Measurements from ENCODE around the gene GMPPA. TPM values are rescaled to one million over a fixed set of nuclear protein-coding genes. Genes with fewer than 3 reads are reported as not detected.

GMPPA gene
- total RNA-seq, 4 donors from 2014 or later, result 26.5 to 50.6 (median 42.6) TPM

DNA sequence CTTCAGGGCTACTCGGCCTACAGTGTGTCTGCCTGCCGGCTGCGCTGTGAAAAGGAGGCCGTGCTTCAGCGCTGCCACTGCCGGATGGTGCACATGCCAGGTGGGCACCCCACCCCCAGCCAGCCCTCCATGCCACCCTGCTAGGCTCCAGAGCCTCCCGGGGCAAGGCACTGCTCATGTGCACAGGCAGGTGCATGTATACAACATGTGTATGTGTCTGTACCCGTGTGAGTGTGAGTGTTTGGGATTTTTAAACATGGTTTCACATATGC, 33.6 kb downstream of the GMPPA start:
- Histone ChIP-seq H3K36me3 (no peaks in the 10 kb centered on the region), H3K9me3 (no peaks in the 10 kb centered on the region), H3K27ac (no peak overlapping the region), H3K4me3 (replicated peaks in 1 of 3) (no peak overlapping the region), H3K4me1 (no peaks in the 10 kb centered on the region), H3K27me3 (no peaks in the 10 kb centered on the region)
- no peak for DNase-seq
- intact Hi-C loops (cut with DNase I), result loop anchor here (5.0 kb wide), 1 partner anchor 75 kb away; no protein-coding TSS in a partner anchor
- WGBS, 2 donors, result 71 to 87% methylated on average over 3 to 8 of the region's 8 CpGs
- TF ChIP-seq, protein P1, sequence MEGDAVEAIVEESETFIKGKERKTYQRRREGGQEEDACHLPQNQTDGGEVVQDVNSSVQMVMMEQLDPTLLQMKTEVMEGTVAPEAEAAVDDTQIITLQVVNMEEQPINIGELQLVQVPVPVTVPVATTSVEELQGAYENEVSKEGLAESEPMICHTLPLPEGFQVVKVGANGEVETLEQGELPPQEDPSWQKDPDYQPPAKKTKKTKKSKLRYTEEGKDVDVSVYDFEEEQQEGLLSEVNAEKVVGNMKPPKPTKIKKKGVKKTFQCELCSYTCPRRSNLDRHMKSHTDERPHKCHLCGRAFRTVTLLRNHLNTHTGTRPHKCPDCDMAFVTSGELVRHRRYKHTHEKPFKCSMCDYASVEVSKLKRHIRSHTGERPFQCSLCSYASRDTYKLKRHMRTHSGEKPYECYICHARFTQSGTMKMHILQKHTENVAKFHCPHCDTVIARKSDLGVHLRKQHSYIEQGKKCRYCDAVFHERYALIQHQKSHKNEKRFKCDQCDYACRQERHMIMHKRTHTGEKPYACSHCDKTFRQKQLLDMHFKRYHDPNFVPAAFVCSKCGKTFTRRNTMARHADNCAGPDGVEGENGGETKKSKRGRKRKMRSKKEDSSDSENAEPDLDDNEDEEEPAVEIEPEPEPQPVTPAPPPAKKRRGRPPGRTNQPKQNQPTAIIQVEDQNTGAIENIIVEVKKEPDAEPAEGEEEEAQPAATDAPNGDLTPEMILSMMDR (IDR thresholded peaks at IDR 0.05), result no peak
- no peak for TF ChIP-seq POLR2A (IDR thresholded peaks at IDR 0.05)

GRCh38 chr2:219533930-219534661, 35.4 kb downstream of the GMPPA start:
- Histone ChIP-seq H3K4me1 (no peaks in the 10 kb centered on the region), H3K27me3 (no peaks in the 10 kb centered on the region), H3K9me3 (no peaks in the 10 kb centered on the region), H3K27ac (no peak overlapping the region), H3K4me3 (replicated peaks in 1 of 3) (no peak overlapping the region), H3K36me3 (peaks cover under 1 to 3% of the 10 kb centered on the region in 2 donors)
- DNase-seq, result no peak
- TF ChIP-seq POLR2A (IDR thresholded peaks at IDR 0.05), result no peak
- TF ChIP-seq, protein P1 (IDR thresholded peaks at IDR 0.05), result no peak
- 87 to 89% methylated on average over 6 of the region's 6 CpGs for WGBS, 2 donors
- intact Hi-C loops (cut with DNase I), result loop anchor here (5.0 kb wide), 1 partner anchor 77 kb away; no protein-coding TSS in a partner anchor

- intact Hi-C loops (cut with DNase I), result no loop called here
- H3K4me3 ChIP-seq (replicated peaks in 1 of 3), result no peak overlapping the region
- no peak for DNase-seq
- TF ChIP-seq, protein P1 (IDR thresholded peaks at IDR 0.05), result no peak
- TF ChIP-seq POLR2A (IDR thresholded peaks at IDR 0.05), result no peak
- H3K27me3 ChIP-seq, result no peaks in the 10 kb centered on the region
- WGBS, 2 donors, result 82 to 92% methylated on average over 16 of the region's 16 CpGs
- H3K4me1 ChIP-seq, result peaks cover 0 to under 1% of the 10 kb centered on the region in 2 donors
- no peak overlapping the region for H3K27ac ChIP-seq
- peaks cover 14 to 17% of the 10 kb centered on the region in 2 donors for H3K36me3 ChIP-seq
- no peaks in the 10 kb centered on the region for H3K9me3 ChIP-seq
These were observed 37.7 kb downstream of the GMPPA start for GRCh38 chr2:219536425-219536824.

GRCh38 chr2:219536967-219537366, 38.3 kb downstream of the GMPPA start:
- H3K36me3 ChIP-seq, result peaks cover 14 to 17% of the 10 kb centered on the region in 2 donors
- H3K27me3 ChIP-seq, result no peaks in the 10 kb centered on the region
- H3K27ac ChIP-seq, result no peak overlapping the region
- intact Hi-C loops (cut with DNase I), result no loop called here
- no peak for DNase-seq
- no peaks in the 10 kb centered on the region for H3K9me3 ChIP-seq
- 66 to 67% methylated on average over 5 to 9 of the region's 9 CpGs for WGBS, 2 donors
- no peak for TF ChIP-seq POLR2A (IDR thresholded peaks at IDR 0.05)
- TF ChIP-seq, protein P1 (IDR thresholded peaks at IDR 0.05), result no peak
- H3K4me1 ChIP-seq, result peaks cover 3 to 6% of the 10 kb centered on the region in 2 donors
- H3K4me3 ChIP-seq (replicated peaks in 1 of 3), result no peak overlapping the region

GRCh38 chr2:219537657-219538488, 39.2 kb downstream of the GMPPA start:
- 46 to 64% methylated on average over 12 of the region's 15 CpGs for WGBS, 2 donors
- Histone ChIP-seq H3K9me3 (no peaks in the 10 kb centered on the region), H3K36me3 (peaks cover 14 to 17% of the 10 kb centered on the region in 2 donors), H3K27ac (no peak overlapping the region), H3K4me1 (peaks cover 12 to 15% of the 10 kb centered on the region in 2 donors), H3K27me3 (no peaks in the 10 kb centered on the region), H3K4me3 (replicated peaks in 1 of 3) (no peak overlapping the region)
- TF ChIP-seq POLR2A (IDR thresholded peaks at IDR 0.05), result no peak
- TF ChIP-seq, protein P1 (IDR thresholded peaks at IDR 0.05), result no peak
- DNase-seq, result no peak
- intact Hi-C loops (cut with DNase I), result no loop called here

Data from thyroid gland (tissue), 4 donors.